Non-pigmented ciliary epithelial cell (primary cell): ENCODE results near the gene KRTAP9-7.
"Not testable (repeated sequence)": the region's sequence is repeated elsewhere in the genome, so short reads cannot be mapped to it uniquely, and the experiment has no call there.

Experiments used
- DNase-seq: peaks from one replicate; pipeline ENCODE4 v3.0.0-alpha.2; 2010; ENCODE audit warnings: low read depth

The KRTAP9-7 gene

GRCh38 chr17:41275648-41276190 lies at the start of gene KRTAP9-7:
Gene KRTAP9-7, plus strand, starts transcription at chr17:41275698. Its CDS starts 0 bp downstream, at chr17:41275698.
- DNase-seq: not testable (repeated sequence)

GRCh38 chr17:41226051-41226450 lies 49.4 kb upstream of the KRTAP9-7 start:
- no peak for DNase-seq

GRCh38 chr17:41226598-41227095 lies 48.9 kb upstream of the KRTAP9-7 start, which contains the start of gene KRTAP9-2:
Gene KRTAP9-2, plus strand, starts transcription at chr17:41226648. Its CDS starts 7 bp downstream, at chr17:41226655.
- DNase-seq: not testable (repeated sequence)

GRCh38 chr17:41230094-41230493 lies 45.4 kb upstream of the KRTAP9-7 start:
- DNase-seq: no peak

- no peak for DNase-seq
Observed at GRCh38 chr17:41231731-41232130, 43.8 kb upstream of the KRTAP9-7 start.

GRCh38 chr17:41232399-41233105 lies 42.9 kb upstream of the KRTAP9-7 start, which contains the start of gene KRTAP9-3:
Gene KRTAP9-3, plus strand, starts transcription at chr17:41232449. Its CDS starts 53 bp downstream, at chr17:41232502.
- DNase-seq: not testable (repeated sequence)

- not testable (repeated sequence) for DNase-seq
Observed at GRCh38 chr17:41237116-41237515, 38.4 kb upstream of the KRTAP9-7 start.

GRCh38 chr17:41237949-41238437 lies 37.5 kb upstream of the KRTAP9-7 start, which contains the start of gene KRTAP9-8:
Gene KRTAP9-8, plus strand, starts transcription at chr17:41237999. Its CDS starts 53 bp downstream, at chr17:41238052.
- not testable (repeated sequence) for DNase-seq

GRCh38 chr17:41246995-41247787 lies 28.3 kb upstream of the KRTAP9-7 start:
- not testable (repeated sequence) for DNase-seq

- DNase-seq: not testable (repeated sequence)
Observed at GRCh38 chr17:41249637-41250240, 25.8 kb upstream of the KRTAP9-7 start, which contains the start of gene KRTAP9-4. Gene KRTAP9-4, plus strand, starts transcription at chr17:41249687. Its CDS starts 34 bp downstream, at chr17:41249721.

- DNase-seq: no peak
Observed at GRCh38 chr17:41251261-41251660, 24.2 kb upstream of the KRTAP9-7 start.

GRCh38 chr17:41254861-41255260 lies 20.6 kb upstream of the KRTAP9-7 start:
- DNase-seq: no peak

- not testable (repeated sequence) for DNase-seq
Observed at GRCh38 chr17:41255381-41256290, 19.9 kb upstream of the KRTAP9-7 start, which contains the start of gene KRTAP9-9. Gene KRTAP9-9, plus strand, starts transcription at chr17:41255384.

GRCh38 chr17:41256291-41256685 lies 19.2 kb upstream of the KRTAP9-7 start:
- no peak for DNase-seq

GRCh38 chr17:41258406-41258805 lies 17.1 kb upstream of the KRTAP9-7 start:
- no peak for DNase-seq

- DNase-seq: no peak
Observed at GRCh38 chr17:41263212-41263611, 12.3 kb upstream of the KRTAP9-7 start.

- no peak for DNase-seq
Observed at GRCh38 chr17:41264599-41264998, 10.9 kb upstream of the KRTAP9-7 start.

- DNase-seq: no peak
Observed at GRCh38 chr17:41265078-41265477, 10.4 kb upstream of the KRTAP9-7 start, which contains the start of gene KRTAP9-6. Gene KRTAP9-6, plus strand, starts transcription at chr17:41265378. Its CDS starts 0 bp downstream, at chr17:41265378.

- no peak for DNase-seq
Observed at GRCh38 chr17:41267711-41268110, 7.8 kb upstream of the KRTAP9-7 start.

- DNase-seq: not testable (repeated sequence)
Observed at GRCh38 chr17:41271323-41271722, 4.2 kb upstream of the KRTAP9-7 start.
